Measurements from ENCODE around the gene ITPR3.

ITPR3 gene

GRCh38 chr6:33621711-33622388 is 728 bp downstream of the ITPR3 start:
- TF ChIP-seq CTCF (IDR thresholded peaks at IDR 0.05): no peak
- Histone ChIP-seq H3K27ac (peak overlapping the region; percentile 38 to 89), H3K4me3 (peak overlapping the region; percentile 86)
- DNase-seq (ENCODE audit: low spot score): no peak

- TF ChIP-seq CTCF (IDR thresholded peaks at IDR 0.05): no peak
- H3K4me3 ChIP-seq: peak overlapping the region; percentile 86
- H3K27ac ChIP-seq: peak overlapping the region in 1 of 2 donors; percentile 89
- no peak for DNase-seq (ENCODE audit: low spot score)
Observed at GRCh38 chr6:33622456-33623431, 1.6 kb downstream of the ITPR3 start.

GRCh38 chr6:33623895-33624381 is 2.8 kb downstream of the ITPR3 start:
- H3K27ac ChIP-seq: no peak overlapping the region
- H3K4me3 ChIP-seq: no peak overlapping the region
- DNase-seq (ENCODE audit: low spot score): no peak
- TF ChIP-seq CTCF (IDR thresholded peaks at IDR 0.05): no peak

- no peak for DNase-seq (ENCODE audit: low spot score)
- Histone ChIP-seq H3K27ac (peak overlapping the region in 1 of 2 donors; percentile 5), H3K4me3 (no peak overlapping the region)
- TF ChIP-seq CTCF (IDR thresholded peaks at IDR 0.05): no peak
Observed at GRCh38 chr6:33624856-33625255, 3.7 kb downstream of the ITPR3 start.

- no peak for DNase-seq (ENCODE audit: low spot score)
- H3K4me3 ChIP-seq: no peak overlapping the region
- no peak for TF ChIP-seq CTCF (IDR thresholded peaks at IDR 0.05)
Observed at GRCh38 chr6:33627876-33628275, 6.8 kb downstream of the ITPR3 start.

GRCh38 chr6:33628401-33628964 is 7.4 kb downstream of the ITPR3 start:
- Histone ChIP-seq H3K27ac (peak overlapping the region in 1 of 2 donors; percentile 32), H3K4me3 (no peak overlapping the region)
- no peak for TF ChIP-seq CTCF (IDR thresholded peaks at IDR 0.05)
- DNase-seq (ENCODE audit: low spot score): no peak

More at GRCh38 chr6:33627876-33628275, 6.8 kb downstream of the ITPR3 start:
- H3K27ac ChIP-seq: peak overlapping the region in 1 of 2 donors; percentile 32
